Activated T-cell treated with anti-CD3 and anti-CD28 coated beads, Interleukin-2, amount 50 U/mL, for 1 hour (primary cell): ENCODE results near the gene MLST8.
"Not testable (repeated sequence)": the region's sequence is repeated elsewhere in the genome, so short reads cannot be mapped to it uniquely, and the experiment has no call there.

Experiments
- DNase-seq: peaks from one replicate; pipeline ENCODE4 v3.0.0-alpha.2; 2020

The MLST8 gene

DNA sequence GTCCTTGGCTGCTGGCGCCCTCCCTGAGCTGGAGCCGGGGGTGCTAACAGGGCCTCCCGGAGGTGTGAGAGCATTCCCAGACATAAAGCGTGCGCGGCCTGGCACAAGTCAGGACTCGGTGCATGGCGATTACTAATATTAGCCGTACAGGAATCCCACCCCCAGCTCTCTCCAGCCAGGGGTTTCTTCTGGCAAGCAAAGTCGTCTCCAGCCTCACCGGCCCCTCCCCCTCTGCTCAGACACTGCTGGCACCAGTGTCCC is 13.9 kb upstream of the MLST8 start:
- DNase-seq = no peak

DNA sequence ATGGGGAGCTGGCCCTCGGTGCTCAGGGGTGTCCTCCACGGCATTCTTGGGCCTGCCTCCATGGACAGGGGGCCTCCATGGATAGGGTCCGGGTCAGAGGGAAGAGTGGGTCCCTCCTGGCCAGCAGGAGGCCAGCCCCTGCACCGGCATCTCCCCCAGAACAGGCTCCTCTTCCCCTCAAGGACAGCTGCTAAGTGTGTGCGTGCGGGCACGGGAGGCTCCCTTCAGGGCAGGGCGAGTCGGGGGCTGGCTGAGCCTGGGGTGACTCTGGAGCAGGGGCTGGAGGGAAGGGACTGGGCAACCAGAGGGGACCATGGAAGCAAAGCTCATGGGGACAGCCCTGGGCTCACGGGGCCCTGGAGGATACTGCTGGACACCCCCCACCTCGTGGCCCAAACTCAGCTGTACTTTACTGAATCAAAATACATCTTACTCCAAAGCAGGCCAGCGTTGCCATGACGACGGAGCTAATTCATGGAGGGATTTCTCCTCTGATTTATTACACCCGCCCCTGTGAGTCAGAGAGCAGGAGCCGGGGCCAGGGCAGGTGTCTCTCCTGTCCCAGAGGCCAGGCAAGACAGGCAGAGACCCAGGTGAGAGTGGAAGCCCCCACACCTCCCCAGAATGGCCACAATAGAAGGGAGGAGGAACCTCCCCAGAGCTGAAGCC is 11.0 kb upstream of the MLST8 start:
- no peak for DNase-seq

DNA sequence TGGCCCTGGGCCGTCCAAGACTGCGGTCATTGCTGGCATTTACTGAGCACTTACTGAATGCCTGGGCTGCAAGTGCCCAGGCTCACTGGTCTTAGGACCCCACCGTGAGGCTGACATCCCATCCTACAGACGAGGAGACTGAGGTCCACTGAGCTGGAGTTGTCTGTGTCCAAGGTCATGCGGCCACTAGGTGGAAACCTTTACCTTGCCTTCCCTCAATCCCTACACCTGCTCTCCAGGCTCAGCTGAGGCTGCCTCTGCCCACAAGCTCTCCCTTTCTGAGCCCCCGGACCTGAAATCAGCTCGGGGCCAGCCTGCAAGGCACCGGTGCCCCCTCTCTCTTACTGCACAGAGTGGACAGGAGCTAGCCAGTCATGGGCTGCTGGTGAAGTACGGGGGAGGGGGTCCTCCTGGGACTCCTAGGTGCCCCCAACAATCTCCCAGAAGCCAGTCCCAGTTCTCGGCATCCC is 10.4 kb upstream of the MLST8 start:
- peak; percentile 55 for DNase-seq

DNA sequence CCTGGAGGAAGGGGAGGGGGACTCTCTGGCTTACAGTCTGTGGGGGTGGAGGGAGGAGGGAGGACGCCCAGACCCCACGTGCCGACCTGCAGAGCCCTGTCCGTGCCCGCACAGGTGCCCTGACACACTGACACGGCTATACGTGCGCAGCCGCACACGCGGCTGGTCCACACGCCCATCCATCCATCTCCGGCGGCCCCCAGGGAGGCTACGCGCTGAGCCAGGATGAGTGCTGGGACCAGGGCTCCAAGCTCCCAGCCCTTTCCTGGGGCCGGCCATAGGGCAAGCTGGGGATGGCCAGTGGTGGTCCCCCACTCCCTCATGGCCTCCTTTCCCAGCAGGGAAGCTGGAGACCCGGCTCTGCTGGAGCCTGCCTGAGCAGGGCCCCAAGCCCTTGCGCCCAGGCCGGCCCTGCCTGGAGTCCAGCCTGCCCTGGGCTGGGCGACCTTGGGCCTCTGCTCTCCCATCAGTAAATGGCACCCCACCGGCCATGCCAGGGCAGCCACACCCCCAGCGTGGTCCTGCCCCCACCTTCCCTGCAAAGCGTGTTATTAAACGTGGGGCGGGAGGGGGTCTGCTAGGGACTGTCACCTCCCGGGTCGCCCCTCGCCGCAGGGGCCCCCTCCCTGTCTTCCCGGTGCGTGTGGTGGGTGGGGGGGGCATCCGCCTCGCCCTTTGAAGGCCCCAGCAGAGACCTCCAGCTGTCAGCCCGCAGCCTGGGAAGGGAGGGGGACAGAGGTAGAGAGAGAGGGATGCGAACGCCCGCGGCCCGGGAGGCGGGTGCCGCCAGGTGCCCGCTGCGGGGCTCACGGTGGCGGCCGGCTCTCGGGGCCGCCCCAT is 9.7 kb upstream of the MLST8 start:
- no peak for DNase-seq

DNA sequence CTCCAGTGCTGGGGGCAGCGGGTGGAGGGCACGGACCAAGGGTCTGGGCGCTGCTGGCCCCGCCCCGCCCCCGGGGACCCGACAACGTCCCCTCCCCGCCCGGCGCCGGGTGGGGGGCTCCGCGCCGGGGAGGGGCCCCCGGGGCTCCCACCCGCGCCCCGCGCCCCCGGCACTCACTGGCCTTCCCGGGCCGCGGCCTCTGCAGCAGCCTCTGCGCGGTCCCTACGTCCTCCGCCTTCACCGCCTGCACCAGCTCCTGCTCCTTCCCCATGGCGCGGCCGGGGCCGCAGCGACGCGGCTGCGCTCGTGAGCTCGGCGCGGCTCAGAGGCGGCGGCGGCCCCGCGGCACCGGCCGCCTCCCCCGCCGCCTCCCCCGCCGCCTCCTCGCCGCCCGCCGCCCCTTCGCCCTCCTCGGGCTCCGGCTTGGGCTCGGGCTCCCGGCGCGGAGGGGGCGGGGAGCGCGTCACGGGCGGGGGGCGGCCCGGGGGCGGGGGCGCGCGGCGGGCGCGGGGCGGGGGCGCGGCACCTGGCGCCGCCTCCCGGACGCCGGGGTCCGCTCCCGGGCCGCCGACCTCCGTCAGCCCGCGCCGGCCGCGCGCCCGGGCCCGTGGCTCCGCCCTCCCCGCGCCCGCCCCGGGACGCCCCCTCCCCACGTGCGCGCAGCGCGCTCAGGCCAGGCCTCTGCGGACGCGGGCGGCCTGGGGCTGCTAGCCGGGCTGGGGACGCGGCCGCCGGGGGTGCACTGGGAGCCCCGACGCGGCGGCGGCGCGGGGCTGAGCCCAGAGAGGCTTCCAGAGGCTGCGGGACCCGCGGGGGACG is 8.9 kb upstream of the MLST8 start, which contains the start of gene CASKIN1:
TSS of gene CASKIN1 (minus strand) at position 444 of the 819 bp plus-strand sequence. CDS start at position 271, 173 bp downstream.
- peak; percentile 32 for DNase-seq

DNA sequence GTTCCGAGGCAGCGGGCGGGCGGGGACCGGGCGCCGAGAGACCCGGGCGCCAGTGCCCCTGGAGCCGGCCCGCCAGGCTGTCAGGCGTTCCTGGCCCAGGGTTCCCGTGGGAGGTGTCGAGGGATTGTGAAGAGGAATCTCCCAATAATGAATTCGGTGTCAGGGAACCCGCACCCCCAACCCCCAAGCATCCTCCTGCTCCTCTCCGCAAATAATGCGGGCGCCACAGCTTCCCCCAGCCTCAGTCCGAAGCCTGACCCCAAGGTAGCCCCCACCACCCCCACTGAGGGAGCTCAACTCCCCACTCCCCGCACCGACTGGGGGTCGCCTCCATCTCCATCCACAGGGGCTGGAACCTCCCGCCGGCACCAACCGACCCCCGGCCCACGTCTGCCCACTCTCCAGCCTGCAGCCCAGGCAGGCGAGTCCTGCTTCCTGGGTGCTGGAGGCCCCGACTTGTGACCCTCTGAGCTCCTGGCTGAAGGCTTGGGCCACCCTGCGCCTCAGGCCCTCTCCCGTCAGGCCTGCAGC is 8.2 kb upstream of the MLST8 start:
- no peak for DNase-seq

DNA sequence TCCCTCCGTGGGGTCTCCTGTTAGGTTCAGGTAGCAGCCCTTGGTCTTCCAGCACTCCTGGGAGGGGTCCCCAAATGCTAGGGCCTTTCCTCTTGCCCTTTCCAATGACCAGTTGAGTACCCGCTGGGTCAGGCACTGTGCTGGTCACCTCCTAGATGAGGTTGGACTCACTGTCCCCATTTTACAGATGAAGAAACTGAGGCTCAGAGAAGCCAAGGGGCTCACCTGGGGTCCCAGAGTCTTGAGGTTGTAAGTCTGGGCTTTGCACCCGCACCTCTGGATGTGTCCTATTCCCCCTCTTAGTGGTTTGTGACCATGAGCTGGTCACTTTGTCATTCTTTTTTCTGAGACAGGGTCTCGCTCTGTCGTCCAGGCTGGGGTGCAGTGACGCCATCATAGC is 7.5 kb upstream of the MLST8 start:
- DNase-seq = no peak

DNA sequence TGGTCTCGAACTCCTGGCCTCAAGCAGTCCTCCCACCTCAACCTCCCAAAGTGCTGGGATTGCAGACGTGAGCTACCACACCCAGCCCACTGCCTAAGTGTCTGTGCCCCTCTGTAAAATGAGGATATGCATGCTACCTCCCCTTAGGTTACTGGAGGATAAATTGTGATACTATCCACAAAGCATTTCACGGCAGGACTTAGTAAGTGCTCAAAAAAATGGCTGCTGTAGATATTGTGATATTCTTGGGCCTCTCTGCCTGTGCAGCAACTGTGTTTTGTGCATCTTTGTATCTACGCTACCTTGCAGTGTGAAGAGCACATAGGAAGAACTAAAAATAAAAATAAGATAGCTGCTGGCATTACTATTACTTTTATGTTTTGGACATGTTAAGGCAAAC is 7.0 kb upstream of the MLST8 start:
- no peak for DNase-seq

DNA sequence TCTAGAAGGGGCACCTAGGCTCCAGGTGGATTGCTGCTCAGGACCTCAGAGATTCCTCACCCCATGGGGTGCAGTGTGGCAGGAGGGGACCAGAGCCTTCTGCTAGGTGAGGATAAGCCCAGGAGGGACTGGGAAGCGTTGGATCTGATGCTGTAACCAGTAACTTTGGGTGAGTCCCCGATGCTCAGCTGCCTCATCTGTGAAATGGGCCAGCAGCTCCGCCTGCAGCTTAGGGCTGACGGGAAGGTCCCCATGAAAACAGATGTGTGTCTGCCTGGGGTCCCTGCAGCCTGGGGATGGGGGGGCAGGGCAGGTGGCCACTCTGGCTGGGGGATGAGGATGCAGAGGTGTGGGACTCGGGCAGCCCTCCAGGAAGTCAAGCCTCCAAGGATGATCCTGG is 6.2 kb upstream of the MLST8 start:
- no peak for DNase-seq

DNA sequence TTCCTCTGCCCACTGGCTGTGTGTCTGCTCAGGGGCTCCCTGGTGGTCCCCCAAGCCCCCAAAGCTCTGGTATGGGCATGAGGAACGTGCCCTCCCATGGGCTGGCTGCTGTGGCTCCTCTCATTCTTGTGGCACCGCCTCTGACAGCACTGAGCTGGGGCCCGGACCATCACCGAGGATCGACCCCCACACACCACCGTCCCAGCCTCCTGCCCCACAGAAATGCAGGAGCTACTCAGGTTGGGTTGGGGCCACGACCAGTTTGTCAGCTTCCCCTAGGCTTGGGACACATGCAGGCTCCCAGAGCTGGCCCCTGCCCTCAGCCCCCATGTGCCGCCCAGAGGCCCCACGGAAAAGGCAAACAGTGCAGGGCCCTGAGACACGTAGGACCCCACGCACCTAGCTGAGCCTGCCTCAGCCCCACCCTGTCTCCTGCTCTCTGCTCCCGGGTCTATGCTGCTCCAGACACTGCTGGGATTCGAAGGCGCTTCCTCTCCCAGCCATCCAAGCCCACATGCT is 5.6 kb upstream of the MLST8 start:
- no peak for DNase-seq

DNA sequence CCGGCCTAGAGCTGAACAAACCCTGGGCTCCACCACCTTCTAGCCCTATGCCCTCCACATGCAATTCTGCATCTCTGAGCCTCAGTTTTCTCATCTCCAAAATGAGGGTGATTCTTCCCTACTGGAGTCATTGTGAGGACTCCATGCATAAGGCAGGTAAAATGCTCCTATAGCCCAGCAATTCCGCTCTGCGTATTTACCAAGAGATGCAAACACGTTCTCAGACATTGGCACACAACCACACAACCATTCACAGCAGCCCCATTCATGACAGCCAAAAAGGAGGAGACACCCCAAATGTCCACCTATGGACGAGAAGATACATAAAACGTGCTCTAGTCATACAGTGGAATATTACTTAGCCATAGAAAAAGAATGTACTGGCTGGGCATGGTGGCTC is 4.9 kb upstream of the MLST8 start:
- DNase-seq = no peak

DNA sequence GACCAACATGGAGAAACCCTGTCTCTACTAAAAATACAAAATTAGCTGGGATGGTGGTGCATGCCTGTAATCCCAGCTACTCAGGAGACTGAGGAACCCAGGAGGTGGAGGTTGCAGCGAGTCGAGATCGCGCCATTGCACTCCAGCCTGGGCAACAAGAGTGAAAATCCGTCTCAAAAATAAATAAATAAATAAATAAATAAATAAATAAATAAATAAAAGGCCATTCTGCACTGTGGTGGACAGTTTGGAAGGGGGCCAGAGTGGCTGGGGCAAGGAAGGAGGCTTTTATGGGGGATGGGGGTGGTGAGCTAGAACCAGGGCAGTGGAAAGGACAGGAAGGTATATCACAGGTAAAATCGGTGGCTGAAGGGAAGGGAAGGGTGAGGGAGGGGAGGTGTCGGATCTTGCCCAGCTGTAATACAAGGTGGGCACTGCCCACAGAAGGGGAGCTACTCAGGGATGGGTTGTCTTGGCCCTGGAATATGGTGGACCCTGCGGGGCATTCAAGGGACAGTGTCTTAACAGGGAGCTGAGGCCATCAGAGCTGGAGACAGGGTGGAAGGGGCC is 2.0 kb upstream of the MLST8 start:
- not testable (repeated sequence) for DNase-seq

DNA sequence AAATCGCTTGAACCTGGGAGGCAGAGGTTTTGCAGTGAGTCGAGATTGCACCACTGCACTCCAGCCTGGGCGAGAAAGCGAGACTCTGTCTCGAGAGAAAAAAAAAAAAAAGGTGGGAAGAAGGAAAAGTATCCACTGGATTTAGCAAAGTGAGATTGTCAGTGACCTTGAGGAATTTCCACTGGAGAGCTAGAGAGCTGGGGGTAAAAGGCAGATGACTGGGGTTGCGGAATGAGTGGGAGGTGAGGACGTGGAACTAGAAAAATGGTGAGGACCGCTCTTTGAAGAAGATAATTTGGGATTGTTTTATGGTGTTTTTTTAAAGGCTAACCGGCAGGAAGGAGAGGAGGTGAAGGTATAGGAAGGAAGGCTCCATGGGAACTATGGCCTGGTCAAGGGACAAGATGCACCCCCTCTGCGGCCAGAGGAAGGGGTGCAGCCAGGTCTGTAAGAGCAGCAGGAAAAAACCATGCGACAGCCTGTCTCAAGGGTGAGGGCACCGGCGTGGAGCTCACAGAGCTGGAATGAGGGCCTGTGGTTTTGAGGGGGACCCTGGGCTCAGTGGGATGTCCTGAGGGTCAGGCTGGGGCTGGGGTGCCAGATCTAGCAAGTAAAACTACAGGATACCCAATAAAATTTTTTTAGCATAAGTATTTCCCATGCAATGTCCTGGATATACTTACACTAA is 694 bp upstream of the MLST8 start:
- DNase-seq = peak; percentile 28

DNA sequence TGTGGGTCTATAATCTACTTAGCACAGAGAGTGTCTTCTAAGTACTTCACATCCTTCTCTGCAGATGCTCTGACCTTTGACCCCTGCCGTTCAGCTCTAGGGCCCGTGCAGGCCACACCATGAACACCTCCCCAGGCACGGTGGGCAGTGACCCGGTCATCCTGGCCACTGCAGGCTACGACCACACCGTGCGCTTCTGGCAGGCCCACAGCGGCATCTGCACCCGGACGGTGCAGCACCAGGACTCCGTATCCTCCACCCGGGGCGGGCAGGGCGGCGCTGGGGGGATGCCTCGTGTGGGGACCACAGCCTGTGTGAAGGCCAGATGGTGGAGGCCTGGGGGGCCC is 686 bp downstream of the MLST8 start:
- no peak for DNase-seq

DNA sequence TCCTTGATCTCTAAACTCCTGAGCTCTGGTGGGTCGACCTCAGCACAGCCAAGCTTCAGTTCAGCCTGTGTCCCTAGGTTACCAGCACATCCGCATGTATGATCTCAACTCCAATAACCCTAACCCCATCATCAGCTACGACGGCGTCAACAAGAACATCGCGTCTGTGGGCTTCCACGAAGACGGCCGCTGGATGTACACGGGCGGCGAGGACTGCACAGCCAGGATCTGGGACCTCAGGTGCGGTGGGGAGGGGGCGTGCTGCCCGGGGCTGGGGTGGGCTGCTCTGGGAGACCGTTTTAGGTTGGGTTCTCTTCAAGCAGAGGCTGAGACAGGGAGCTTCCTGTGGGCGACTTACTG is 1.1 kb downstream of the MLST8 start:
- DNase-seq = no peak

DNA sequence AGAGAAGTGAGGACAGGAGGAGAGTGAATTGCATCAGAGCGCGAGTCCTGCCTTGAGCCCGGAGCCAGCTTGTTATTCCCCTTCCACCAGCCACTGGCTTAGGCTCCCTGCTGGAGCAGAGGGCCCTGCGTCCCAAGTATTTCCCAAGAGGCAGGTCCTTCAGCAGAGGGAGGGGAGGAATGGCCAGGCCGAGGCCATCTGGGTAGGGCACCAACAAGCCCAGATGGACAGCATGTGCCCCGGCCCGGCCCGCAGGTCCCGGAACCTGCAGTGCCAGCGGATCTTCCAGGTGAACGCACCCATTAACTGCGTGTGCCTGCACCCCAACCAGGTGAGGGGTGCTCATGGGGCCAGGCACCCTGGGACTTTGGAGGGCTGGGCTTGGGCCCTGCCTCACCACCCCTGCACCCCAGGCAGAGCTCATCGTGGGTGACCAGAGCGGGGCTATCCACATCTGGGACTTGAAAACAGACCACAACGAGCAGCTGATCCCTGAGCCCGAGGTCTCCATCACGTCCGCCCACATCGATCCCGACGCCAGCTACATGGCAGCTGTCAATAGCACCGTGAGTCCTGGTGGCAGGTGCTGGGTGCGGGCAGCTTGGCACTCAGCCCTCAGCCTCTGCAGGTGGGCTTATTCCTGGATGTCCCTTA is 1.7 kb downstream of the MLST8 start:
- no peak for DNase-seq

DNA sequence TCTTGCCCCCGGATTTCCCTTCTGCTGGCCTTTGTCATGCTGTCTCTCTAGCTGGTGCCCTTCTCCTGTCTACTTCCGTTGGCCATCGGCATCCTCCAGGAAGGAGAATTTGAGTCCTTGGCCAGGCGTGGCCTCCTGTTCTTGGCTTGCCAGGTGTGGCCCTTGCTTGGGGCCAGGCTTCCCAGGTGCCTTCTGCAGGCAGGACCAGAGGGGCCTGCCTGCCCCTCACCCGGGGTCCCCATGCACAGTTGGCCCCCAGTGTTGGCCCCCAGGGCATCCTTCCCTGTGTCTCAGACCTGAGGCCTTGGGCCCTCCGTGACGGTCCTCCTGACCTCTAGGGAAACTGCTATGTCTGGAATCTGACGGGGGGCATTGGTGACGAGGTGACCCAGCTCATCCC is 2.6 kb downstream of the MLST8 start:
- DNase-seq = no peak

DNA sequence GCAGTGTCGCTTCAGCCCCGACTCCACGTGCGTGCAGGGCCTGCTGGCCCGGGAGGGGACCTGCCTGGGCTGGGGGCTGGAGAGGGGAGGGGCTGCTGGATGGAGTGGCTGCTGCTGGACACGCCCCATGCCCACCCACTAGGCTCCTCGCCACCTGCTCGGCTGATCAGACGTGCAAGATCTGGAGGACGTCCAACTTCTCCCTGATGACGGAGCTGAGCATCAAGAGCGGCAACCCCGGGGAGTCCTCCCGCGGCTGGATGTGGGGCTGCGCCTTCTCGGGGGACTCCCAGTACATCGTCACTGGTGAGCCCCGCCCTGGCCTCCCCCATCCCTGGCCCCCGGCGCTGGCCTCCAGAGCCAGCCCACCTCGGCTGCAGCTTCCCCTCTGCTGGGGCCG is 3.1 kb downstream of the MLST8 start:
- DNase-seq = no peak

DNA sequence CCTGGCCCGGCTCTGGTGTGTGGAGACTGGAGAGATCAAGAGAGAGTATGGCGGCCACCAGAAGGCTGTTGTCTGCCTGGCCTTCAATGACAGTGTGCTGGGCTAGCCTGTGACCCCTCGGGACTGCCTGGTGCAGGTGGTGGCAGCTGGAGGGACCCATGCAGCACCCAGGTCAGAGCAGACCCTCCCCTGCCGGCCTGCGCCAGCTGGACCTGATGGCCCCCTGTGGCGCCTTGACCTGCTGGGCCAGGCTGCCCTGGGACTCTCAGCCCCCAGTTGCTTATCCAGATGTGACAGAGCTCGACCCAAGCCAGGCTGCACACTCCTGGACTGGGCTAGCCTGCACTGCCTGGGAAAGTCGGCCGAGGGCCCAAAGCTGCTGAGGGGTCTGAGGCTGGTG is 3.5 kb downstream of the MLST8 start:
- DNase-seq = no peak

DNA sequence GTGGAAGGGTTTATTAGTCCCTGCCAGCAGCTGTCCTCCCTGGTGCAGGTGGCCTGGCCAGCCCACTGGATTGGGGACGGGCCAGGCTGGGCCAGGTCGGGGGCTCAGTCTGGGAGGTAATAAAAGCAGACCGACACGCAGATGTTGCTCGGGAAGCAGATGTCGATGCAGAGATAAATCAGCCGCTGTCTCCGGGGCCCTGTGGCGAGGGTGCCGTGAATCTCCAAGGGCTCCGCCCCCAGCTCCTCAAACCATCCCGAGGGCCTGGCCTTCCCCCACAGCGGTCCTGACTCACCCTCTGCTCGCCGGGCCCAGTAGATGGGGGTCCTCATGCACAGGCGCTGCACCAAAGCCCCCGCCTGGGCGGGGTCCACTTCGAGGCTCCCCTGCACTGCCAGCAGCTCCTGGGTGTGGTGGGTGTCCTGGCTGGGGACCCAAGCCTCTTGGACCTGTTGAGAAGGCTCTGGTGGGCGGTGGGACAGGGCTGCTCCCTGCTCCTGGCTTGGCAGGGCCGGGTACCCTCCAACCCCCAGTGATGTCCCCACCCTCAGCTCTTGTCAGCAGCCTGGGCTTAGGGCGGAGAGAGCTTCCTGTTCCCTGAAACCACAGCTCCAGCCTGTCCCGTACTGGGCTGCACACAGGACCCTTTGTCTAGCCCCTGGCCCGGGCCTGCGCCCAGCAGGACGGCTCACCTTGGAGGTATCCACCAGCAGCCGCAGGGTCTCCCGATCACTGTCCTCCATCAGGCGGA is 4.2 kb downstream of the MLST8 start:
- DNase-seq = no peak

DNA sequence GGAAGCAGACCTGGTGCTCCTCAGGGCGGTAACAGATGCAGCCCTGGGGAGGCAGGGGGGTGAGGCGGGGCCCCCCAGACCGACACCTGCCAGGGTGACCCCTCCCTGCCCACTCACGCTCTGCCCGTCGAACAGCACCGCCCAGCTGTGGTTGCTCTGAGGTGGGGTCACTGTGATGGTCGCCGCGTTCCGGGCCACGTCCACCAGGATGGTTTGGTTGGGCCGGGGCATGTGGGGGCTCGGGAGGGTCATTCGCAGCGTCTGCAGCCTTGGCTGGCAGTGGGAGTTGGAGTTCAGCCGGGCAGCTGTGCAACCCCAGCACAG is 4.7 kb downstream of the MLST8 start:
- no peak for DNase-seq
